OCI-LY1 (cell line): ENCODE results near the gene HEY2.

Experiments used
- EZH2 ChIP-seq: fragments of 200-600 bp; sonication (generic), shearing (Covaris generic); IDR thresholded peaks from 2 replicates; pipeline ENCODE4 v1.8.0; 2017; ENCODE audit warnings: borderline replicate concordance, mixed run types, mild to moderate bottlenecking, antibody characterized with exemption, low read length, moderate library complexity, mixed read lengths
- TF ChIP-seq, protein P1 (sequence below): fragments of 200-600 bp; sonication (generic), shearing (Covaris generic); IDR thresholded peaks from 2 replicates; pipeline ENCODE4 v1.5.1; 2017; ENCODE audit warnings: mild to moderate bottlenecking, antibody characterized with exemption, low read length, moderate library complexity, mixed read lengths

DNA sequence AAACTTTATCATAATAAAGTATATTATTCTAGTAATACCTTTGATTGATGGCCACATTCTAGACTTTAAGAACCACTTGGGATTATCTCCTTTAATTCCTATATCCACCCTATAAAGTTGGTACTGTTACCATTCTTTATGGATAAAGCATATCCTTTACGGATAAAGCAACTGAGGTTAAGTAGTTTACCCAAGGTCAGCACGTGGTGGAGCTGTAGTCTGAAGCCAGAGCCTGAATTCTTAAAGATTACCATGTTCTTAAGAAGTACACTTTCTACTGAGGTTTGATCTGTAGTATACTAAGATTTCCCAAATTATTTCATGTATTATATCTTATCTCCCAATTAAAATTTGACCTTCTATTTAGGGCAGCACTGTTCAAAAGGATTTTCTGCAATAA is 38.4 kb downstream of the HEY2 start:
- TF ChIP-seq, protein P1, sequence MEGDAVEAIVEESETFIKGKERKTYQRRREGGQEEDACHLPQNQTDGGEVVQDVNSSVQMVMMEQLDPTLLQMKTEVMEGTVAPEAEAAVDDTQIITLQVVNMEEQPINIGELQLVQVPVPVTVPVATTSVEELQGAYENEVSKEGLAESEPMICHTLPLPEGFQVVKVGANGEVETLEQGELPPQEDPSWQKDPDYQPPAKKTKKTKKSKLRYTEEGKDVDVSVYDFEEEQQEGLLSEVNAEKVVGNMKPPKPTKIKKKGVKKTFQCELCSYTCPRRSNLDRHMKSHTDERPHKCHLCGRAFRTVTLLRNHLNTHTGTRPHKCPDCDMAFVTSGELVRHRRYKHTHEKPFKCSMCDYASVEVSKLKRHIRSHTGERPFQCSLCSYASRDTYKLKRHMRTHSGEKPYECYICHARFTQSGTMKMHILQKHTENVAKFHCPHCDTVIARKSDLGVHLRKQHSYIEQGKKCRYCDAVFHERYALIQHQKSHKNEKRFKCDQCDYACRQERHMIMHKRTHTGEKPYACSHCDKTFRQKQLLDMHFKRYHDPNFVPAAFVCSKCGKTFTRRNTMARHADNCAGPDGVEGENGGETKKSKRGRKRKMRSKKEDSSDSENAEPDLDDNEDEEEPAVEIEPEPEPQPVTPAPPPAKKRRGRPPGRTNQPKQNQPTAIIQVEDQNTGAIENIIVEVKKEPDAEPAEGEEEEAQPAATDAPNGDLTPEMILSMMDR: peak; percentile 72
- TF ChIP-seq EZH2: no peak
